ENCODE results near the gene CNTNAP4.

Gene CNTNAP4

DNA sequence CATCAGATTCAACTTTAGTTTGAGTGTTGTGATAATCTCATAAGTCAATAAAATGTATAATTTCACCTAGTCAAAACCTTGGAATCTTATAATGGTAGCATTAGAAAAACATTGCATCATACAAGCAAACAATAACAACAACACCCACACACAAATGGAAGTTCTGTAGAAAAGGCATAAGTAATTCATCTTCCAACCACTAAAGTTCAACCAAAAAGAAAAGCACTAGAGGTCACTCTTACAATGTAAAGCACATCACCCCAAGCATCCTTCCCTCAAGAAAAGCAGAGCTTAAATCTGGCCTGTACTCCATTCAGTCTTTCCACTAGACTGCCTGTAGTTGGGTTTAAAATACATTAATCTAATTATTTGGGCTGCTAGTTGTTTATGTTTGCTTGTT, 1.8 kb downstream of the CNTNAP4 start:
- no peak overlapping the region for H3K4me3 ChIP-seq (ENCODE audit: low read length)
- H3K36me3 ChIP-seq (ENCODE audit: insufficient read depth, low read length), result no peaks in the 10 kb centered on the region
- H3K9me3 ChIP-seq (ENCODE audit: low read length), result no peaks in the 10 kb centered on the region
- peaks cover 5% of the 10 kb centered on the region for H3K27me3 ChIP-seq (ENCODE audit: insufficient read depth, low read length)
- peaks cover 2% of the 10 kb centered on the region for H3K4me1 ChIP-seq (ENCODE audit: insufficient read depth, low read length)
- no peak overlapping the region for H2AFZ ChIP-seq (ENCODE audit: low read depth, low read length)

DNA sequence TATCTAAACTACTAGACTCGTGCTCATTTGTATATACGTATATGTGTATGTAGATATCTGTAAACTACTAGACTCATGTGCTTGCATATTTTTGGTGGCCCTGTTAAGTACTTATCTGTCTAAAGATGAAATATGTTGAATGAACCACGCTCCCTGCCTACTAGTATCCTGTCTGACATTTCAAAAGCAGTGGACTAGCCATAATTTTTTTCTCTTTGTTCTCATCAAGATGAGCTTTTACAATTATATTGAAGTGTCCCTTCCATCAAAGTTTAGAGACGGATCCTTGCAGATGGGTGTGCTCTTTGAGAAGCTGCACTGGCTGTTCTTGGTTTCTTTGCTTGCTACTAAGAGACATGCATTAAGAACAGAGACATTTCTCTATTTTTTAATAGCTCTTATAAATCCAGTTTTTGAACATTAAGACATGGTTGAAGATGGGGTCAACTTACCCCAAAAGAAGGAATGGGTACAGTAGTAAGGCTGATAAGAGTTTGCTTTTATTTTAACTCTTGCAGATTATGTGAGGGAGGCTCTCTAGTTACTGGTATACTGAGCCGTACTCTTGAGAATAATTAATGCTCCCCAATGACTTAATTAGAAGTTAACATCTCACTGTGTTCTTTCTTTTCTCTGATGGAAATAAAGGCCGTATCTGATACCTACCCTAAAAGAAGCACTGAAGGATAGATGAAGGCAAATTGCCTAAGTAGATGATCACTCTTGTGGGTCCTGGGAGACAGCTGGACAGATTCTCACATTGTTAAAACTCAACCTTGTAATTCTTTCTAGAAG, 3.4 kb downstream of the CNTNAP4 start:
- no peaks in the 10 kb centered on the region for H3K36me3 ChIP-seq (ENCODE audit: insufficient read depth, low read length)
- no peaks in the 10 kb centered on the region for H3K9me3 ChIP-seq (ENCODE audit: low read length)
- H3K4me1 ChIP-seq (ENCODE audit: insufficient read depth, low read length), result peaks cover 2% of the 10 kb centered on the region
- H3K27me3 ChIP-seq (ENCODE audit: insufficient read depth, low read length), result peaks cover 5% of the 10 kb centered on the region
- no peak overlapping the region for H3K4me3 ChIP-seq (ENCODE audit: low read length)
- H2AFZ ChIP-seq (ENCODE audit: low read depth, low read length), result no peak overlapping the region

DNA sequence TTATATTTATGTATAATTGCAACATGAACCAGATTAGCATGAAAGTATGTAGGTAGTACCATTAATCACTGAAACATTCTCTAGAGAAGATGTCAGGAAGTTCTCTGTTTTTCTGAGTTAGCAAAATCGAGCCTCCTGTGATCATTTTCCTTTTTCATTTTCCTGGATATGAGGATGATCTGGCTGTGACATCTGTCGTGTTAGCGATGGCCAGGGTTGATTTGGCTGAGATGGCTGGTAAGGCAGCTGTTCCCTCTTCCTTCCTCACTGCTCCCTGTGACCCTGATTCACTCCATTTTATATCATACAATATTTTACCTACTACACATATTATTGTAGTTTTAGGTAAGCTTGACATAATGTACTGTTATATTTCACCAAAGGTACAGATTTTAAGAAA, 10.3 kb downstream of the CNTNAP4 start:
- Histone ChIP-seq H2AFZ (ENCODE audit: low read depth, low read length) (no peak overlapping the region), H3K4me3 (ENCODE audit: low read length) (no peak overlapping the region), H3K27me3 (ENCODE audit: insufficient read depth, low read length) (no peaks in the 10 kb centered on the region), H3K36me3 (ENCODE audit: insufficient read depth, low read length) (no peaks in the 10 kb centered on the region), H3K9me3 (ENCODE audit: low read length) (no peaks in the 10 kb centered on the region), H3K4me1 (ENCODE audit: insufficient read depth, low read length) (no peaks in the 10 kb centered on the region)

DNA sequence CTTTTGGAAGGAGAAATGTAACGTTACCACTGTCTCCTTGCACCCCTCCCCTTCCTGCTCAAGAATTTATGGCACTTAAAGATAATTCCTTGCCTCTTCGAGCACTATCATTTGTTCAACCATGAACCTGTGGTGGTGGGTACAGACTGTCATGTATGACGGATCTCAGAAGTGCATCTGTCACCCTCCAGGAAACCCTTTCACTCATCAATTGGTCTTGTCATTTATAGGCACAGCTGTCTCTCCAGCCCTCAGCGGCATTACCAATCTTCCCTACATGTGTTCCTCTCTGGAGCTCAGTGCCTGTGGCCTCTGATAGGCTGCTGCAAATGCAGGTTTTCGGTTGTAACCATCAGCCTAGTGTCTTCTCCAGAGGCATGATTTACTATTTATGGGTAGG, 15.0 kb downstream of the CNTNAP4 start:
- Histone ChIP-seq H3K27me3 (ENCODE audit: insufficient read depth, low read length) (no peaks in the 10 kb centered on the region), H3K4me1 (ENCODE audit: insufficient read depth, low read length) (no peaks in the 10 kb centered on the region), H3K9me3 (ENCODE audit: low read length) (no peaks in the 10 kb centered on the region), H3K4me3 (ENCODE audit: low read length) (no peak overlapping the region), H3K36me3 (ENCODE audit: insufficient read depth, low read length) (no peaks in the 10 kb centered on the region), H2AFZ (ENCODE audit: low read depth, low read length) (no peak overlapping the region)

DNA sequence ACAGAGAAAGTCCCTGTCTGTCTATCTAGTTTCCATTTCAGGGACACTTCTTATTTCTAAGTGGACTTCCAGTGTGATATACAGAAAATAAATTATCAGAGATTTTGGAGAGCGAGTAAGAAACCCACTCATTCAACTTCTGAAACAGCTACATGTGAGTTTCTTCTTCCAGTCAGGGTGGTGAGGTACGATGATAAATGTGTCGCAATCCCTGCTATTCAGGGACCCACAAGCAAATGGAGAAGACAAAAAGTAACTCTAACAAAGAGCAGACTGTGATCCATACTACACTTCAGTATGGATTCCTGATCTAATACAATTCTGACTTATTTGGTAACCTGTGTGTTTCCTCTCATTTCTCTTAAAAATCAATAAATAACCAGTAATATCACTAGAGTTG, 16.8 kb downstream of the CNTNAP4 start:
- H3K36me3 ChIP-seq (ENCODE audit: insufficient read depth, low read length), result no peaks in the 10 kb centered on the region
- H3K4me1 ChIP-seq (ENCODE audit: insufficient read depth, low read length), result no peaks in the 10 kb centered on the region
- H3K27me3 ChIP-seq (ENCODE audit: insufficient read depth, low read length), result no peaks in the 10 kb centered on the region
- H2AFZ ChIP-seq (ENCODE audit: low read depth, low read length), result no peak overlapping the region
- no peak overlapping the region for H3K4me3 ChIP-seq (ENCODE audit: low read length)
- no peaks in the 10 kb centered on the region for H3K9me3 ChIP-seq (ENCODE audit: low read length)

DNA sequence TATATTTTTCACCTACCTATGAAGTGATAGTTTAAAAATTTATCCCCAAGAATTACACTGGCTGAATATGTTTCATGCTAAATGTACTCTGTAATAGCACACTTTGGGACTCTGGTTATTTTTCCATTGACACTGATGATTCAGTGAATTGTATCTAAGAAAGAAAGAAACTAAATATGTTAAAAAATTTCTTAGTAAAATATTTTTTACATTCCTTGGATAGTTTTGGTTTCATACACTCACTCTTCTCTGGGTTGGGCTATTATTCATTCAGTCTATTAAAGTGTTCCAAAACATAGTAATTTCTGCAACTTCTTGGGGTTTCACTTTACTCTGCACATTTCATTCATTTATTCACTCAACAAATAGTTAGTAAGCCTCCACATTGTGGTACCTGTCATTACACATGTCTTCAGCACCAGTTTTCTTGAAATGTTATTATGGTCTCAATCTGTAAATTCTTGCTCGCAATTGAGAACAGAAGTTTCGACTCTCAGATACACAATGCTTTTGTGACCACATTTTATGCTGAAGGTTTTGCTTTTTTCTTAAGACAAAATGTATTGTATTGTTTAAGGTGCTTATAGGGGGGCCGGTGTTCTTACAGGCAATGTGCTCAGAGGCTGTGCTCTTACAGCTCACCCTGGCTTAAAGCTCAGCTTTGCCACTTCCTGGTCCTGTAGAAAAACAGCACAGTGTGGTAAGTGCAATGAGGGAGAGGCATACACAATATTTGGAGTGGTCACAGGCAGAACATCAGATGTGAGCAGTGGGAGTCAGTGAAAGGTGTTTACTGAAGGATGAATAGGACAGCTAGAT, 17.4 kb downstream of the CNTNAP4 start:
- no peaks in the 10 kb centered on the region for H3K9me3 ChIP-seq (ENCODE audit: low read length)
- H2AFZ ChIP-seq (ENCODE audit: low read depth, low read length), result no peak overlapping the region
- H3K4me3 ChIP-seq (ENCODE audit: low read length), result no peak overlapping the region
- no peaks in the 10 kb centered on the region for H3K36me3 ChIP-seq (ENCODE audit: insufficient read depth, low read length)
- H3K27me3 ChIP-seq (ENCODE audit: insufficient read depth, low read length), result no peaks in the 10 kb centered on the region
- H3K4me1 ChIP-seq (ENCODE audit: insufficient read depth, low read length), result no peaks in the 10 kb centered on the region

DNA sequence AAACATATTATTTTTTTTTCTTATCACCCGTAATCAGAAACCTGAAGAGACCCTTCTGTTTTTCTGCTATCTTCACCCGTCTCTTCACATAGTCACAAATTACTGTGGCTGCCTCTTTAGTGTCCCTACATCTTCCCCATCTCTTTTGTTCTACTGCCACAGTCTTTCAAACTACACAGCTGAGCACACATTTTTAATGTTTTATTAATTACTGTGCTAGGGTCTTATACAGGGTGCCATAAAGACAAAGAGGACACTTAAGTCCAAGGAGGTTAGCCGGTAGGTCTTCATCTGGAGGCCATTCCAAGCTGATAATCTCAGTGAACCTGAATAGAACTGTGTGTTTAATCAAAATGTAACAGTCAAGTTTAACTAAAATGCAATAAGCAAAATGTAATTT, 20.7 kb downstream of the CNTNAP4 start:
- Histone ChIP-seq H3K9me3 (ENCODE audit: low read length) (no peaks in the 10 kb centered on the region), H3K27me3 (ENCODE audit: insufficient read depth, low read length) (no peaks in the 10 kb centered on the region), H3K36me3 (ENCODE audit: insufficient read depth, low read length) (no peaks in the 10 kb centered on the region), H2AFZ (ENCODE audit: low read depth, low read length) (no peak overlapping the region), H3K4me1 (ENCODE audit: insufficient read depth, low read length) (no peaks in the 10 kb centered on the region), H3K4me3 (ENCODE audit: low read length) (no peak overlapping the region)

DNA sequence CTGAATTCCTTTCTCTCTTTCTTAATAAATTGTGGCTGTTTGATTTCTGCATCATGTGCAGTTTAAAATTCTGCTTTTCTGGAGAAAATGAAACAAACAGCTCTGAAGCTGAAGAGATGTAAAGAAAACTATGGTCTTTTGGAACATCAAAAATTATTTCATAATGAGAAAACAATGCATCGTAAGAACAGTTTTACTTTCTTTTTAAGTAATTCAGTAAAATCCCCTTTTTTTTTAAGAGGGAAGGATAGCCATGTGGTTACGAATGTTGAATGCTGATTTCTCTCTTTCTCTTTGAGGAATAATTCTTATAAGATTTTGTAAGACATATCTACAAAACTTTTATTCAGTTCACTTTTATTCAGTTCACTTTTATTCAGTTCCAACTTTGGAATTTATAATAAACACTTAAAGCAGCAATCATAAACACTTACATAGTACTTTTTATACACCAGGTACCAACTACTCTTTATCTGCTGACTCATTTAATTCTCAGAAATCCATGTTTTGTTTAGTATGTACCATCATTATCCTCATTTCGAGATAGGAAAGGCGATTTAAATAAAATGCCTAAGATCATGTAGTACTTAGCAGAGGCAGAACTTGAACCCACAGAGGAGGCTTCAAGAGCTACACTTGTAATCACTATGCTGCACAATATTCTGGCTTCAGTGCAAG, 26.6 kb downstream of the CNTNAP4 start:
- no peaks in the 10 kb centered on the region for H3K4me1 ChIP-seq (ENCODE audit: insufficient read depth, low read length)
- H3K9me3 ChIP-seq (ENCODE audit: low read length), result no peaks in the 10 kb centered on the region
- no peak overlapping the region for H3K4me3 ChIP-seq (ENCODE audit: low read length)
- no peaks in the 10 kb centered on the region for H3K27me3 ChIP-seq (ENCODE audit: insufficient read depth, low read length)
- no peaks in the 10 kb centered on the region for H3K36me3 ChIP-seq (ENCODE audit: insufficient read depth, low read length)
- no peak overlapping the region for H2AFZ ChIP-seq (ENCODE audit: low read depth, low read length)

DNA sequence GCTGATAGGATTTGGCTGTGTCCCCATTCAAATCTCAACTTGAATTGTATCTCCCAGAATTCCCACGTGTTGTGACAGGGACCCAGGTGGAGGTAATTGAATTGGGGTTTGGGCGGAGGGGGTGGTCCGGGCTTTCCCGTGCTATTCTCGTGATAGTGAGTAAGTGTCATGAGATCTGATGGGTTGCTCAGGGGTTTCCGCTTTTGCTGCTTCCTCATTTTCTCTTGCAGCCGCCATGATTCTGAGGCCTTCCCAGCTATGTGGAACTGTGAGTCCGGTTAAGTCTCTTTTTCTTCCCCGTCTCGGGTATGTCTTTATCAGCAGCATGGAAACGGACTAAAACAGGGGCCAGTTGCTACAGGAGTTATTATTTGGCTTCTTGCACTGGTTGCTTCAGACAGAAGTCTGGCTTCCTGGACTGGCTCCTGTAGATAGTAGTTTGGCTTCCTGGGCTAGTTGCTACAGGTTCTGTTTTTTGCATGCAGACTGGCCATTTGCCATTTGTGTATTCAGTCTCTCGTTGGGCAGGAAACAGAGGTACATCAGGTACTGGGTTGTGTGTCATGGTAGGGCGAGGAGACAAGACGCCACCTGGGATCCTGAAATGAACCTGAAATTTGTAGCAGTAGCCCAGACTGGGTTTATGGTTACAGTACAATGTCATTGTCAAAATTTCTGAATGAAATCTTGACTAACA, 32.6 kb downstream of the CNTNAP4 start:
- H3K9me3 ChIP-seq (ENCODE audit: low read length), result no peaks in the 10 kb centered on the region
- no peak overlapping the region for H2AFZ ChIP-seq (ENCODE audit: low read depth, low read length)
- H3K4me1 ChIP-seq (ENCODE audit: insufficient read depth, low read length), result no peaks in the 10 kb centered on the region
- no peaks in the 10 kb centered on the region for H3K36me3 ChIP-seq (ENCODE audit: insufficient read depth, low read length)
- H3K4me3 ChIP-seq (ENCODE audit: low read length), result no peak overlapping the region
- H3K27me3 ChIP-seq (ENCODE audit: insufficient read depth, low read length), result no peaks in the 10 kb centered on the region

DNA sequence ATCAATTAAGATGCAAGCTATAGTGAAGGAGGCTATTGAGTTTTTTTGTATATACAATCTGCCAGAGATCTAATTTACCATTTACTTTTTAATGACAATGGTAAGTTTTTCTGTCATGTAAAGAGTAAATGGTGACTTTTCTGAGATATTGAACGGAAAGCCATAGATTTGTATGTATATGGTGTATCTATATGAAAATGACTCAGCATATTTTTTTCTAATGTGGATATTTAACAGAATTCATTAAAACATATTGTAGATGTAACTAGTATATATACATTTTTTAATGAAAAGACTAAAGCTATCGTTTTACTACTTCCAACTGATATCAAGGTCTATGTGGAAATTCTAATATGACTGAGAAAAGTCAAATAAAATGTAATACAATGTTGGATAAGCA, 34.1 kb downstream of the CNTNAP4 start:
- Histone ChIP-seq H2AFZ (ENCODE audit: low read depth, low read length) (no peak overlapping the region), H3K36me3 (ENCODE audit: insufficient read depth, low read length) (no peaks in the 10 kb centered on the region), H3K4me3 (ENCODE audit: low read length) (no peak overlapping the region), H3K9me3 (ENCODE audit: low read length) (no peaks in the 10 kb centered on the region), H3K27me3 (ENCODE audit: insufficient read depth, low read length) (no peaks in the 10 kb centered on the region), H3K4me1 (ENCODE audit: insufficient read depth, low read length) (no peaks in the 10 kb centered on the region)

DNA sequence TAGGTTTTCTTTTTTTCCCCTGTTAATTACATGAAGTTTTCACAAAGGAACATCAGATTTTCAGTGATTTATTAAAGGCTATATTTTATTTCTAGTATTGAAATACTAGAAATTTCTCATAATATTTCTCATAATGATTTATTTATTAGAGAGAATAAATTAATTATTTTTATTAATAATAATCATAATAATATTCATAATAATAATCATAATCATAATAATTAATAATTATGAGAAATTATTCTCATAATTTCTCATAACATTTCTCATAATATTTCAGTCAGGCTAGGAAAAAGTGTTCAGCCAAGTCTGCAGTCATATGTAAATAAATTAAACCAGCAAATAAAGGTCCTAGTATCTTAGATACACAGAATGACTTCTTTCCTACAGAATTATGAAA, 41.4 kb downstream of the CNTNAP4 start:
- Histone ChIP-seq H3K4me1 (ENCODE audit: insufficient read depth, low read length) (no peaks in the 10 kb centered on the region), H3K4me3 (ENCODE audit: low read length) (no peak overlapping the region), H2AFZ (ENCODE audit: low read depth, low read length) (no peak overlapping the region), H3K27me3 (ENCODE audit: insufficient read depth, low read length) (no peaks in the 10 kb centered on the region), H3K9me3 (ENCODE audit: low read length) (no peaks in the 10 kb centered on the region), H3K36me3 (ENCODE audit: insufficient read depth, low read length) (no peaks in the 10 kb centered on the region)

DNA sequence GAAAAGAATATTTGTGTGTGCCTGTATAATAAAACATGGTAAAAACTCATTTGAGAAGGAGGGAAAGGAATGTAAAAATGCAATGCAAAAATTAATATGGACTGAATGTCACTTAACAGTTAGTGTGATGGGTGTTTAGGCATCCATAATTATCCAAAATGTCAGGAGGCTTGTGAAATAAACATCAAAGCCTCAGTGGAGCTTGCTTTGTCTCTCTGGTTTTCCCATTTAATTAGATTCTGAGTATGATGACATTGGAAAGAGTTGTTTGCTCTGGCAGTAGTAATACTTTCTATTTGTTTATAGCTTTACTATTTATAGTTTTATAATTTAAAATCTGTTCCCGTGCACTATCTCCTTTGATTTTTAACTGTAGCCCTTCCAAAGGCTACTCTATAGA, 51.9 kb downstream of the CNTNAP4 start:
- no peaks in the 10 kb centered on the region for H3K27me3 ChIP-seq (ENCODE audit: insufficient read depth, low read length)
- H3K9me3 ChIP-seq (ENCODE audit: low read length), result no peaks in the 10 kb centered on the region
- H2AFZ ChIP-seq (ENCODE audit: low read depth, low read length), result no peak overlapping the region
- H3K36me3 ChIP-seq (ENCODE audit: insufficient read depth, low read length), result no peaks in the 10 kb centered on the region
- no peak overlapping the region for H3K4me3 ChIP-seq (ENCODE audit: low read length)
- no peaks in the 10 kb centered on the region for H3K4me1 ChIP-seq (ENCODE audit: insufficient read depth, low read length)
